Stimulated activated memory B cell treated with anti-CD40 and anti-IgM and Interleukin-4, amounts not matched to agents 10 μg/mL and 1 μg/mL and 100 μg/mL, for 72 hours (primary cell): ENCODE results near the gene CKS2.
A peak's percentile ranks its signal among the peaks of the same experiment; 100 is the strongest.

ENCODE experiments used
- ATAC-seq: fragments of 150-1000 bp; cut with Tn5 transposase; 2 replicates; pipeline ENCODE4 v1.10.0; 2021
- H3K27ac Mint-ChIP-seq: one replicate; pipeline ENCODE4 v1.8.0; 2022; ENCODE audit warnings: mild to moderate bottlenecking, mixed read lengths
- H3K27me3 Mint-ChIP-seq: one replicate; pipeline ENCODE4 v1.8.0; 2022; ENCODE audit warnings: mixed read lengths
- H3K36me3 Mint-ChIP-seq: one replicate; pipeline ENCODE4 v1.8.0; 2022; ENCODE audit warnings: mixed read lengths
- H3K4me1 Mint-ChIP-seq: one replicate; pipeline ENCODE4 v1.8.0; 2022; ENCODE audit warnings: mixed read lengths
- H3K4me3 Mint-ChIP-seq: one replicate; pipeline ENCODE4 v1.8.0; 2022; ENCODE audit warnings: mild to moderate bottlenecking, moderate library complexity, mixed read lengths
- H3K9me3 Mint-ChIP-seq: one replicate; pipeline ENCODE4 v1.8.0; 2022; ENCODE audit warnings: mixed read lengths

The CKS2 gene

GRCh38 chr9:89363921-89364665 lies 53.1 kb downstream of the CKS2 start:
- no peak for ATAC-seq
- peak overlapping the region; percentile 27 for H3K27ac Mint-ChIP-seq
- H3K4me1 Mint-ChIP-seq: peaks cover 5% of the 10 kb centered on the region
- peaks cover 30% of the 10 kb centered on the region for H3K36me3 Mint-ChIP-seq
- H3K4me3 Mint-ChIP-seq: no peak overlapping the region
- no peaks in the 10 kb centered on the region for H3K27me3 Mint-ChIP-seq
- no peaks in the 10 kb centered on the region for H3K9me3 Mint-ChIP-seq

- peaks cover 5% of the 10 kb centered on the region for H3K4me1 Mint-ChIP-seq
- no peak overlapping the region for H3K4me3 Mint-ChIP-seq
- no peaks in the 10 kb centered on the region for H3K27me3 Mint-ChIP-seq
- ATAC-seq: no peak
- H3K9me3 Mint-ChIP-seq: no peaks in the 10 kb centered on the region
- peak overlapping the region; percentile 27 for H3K27ac Mint-ChIP-seq
- peaks cover 25% of the 10 kb centered on the region for H3K36me3 Mint-ChIP-seq
These were observed 53.9 kb downstream of the CKS2 start for GRCh38 chr9:89364666-89365531.

- peaks cover 5% of the 10 kb centered on the region for H3K4me1 Mint-ChIP-seq
- ATAC-seq: no peak
- peaks cover 19% of the 10 kb centered on the region for H3K36me3 Mint-ChIP-seq
- no peak overlapping the region for H3K27ac Mint-ChIP-seq
- H3K27me3 Mint-ChIP-seq: no peaks in the 10 kb centered on the region
- no peaks in the 10 kb centered on the region for H3K9me3 Mint-ChIP-seq
- H3K4me3 Mint-ChIP-seq: no peak overlapping the region
These were observed 54.5 kb downstream of the CKS2 start for GRCh38 chr9:89365532-89365912.
